ENCODE results near the gene B4GALNT2. TPM values are rescaled to one million over a fixed set of nuclear protein-coding genes. Genes with fewer than 3 reads are reported as not detected.
"Not testable (repeated sequence)": the region's sequence is repeated elsewhere in the genome, so short reads cannot be mapped to it uniquely, and the experiment has no call there.

Gene B4GALNT2
- not detected for total RNA-seq

GRCh38 chr17:49132699-49133364 lies at the start of gene B4GALNT2:
B4GALNT2 (plus strand) TSS chr17:49132769; CDS start chr17:49132793, 24 bp downstream.
- peak; percentile 9 for DNase-seq
- Mint-ChIP-seq H3K27me3 (peaks cover 68% of the 10 kb centered on the region), H3K4me3 (peak within 1 kb of the TSS; percentile 14), H3K9me3 (no peaks in the 10 kb centered on the region), H3K4me1 (peaks cover 8% of the 10 kb centered on the region), H3K27ac (no peak within 1 kb of the TSS), H3K36me3 (ENCODE audit: low read depth) (no peaks in the 10 kb centered on the region)
- CTCF ChIA-PET: no interaction called here
- POLR2A ChIA-PET: no interaction called here

GRCh38 chr17:49085046-49085445 lies 47.5 kb upstream of the B4GALNT2 start:
- H3K27me3 Mint-ChIP-seq: peaks cover 21% of the 10 kb centered on the region
- H3K4me1 Mint-ChIP-seq; DNase-seq; POLR2A ChIA-PET; H3K4me3 Mint-ChIP-seq; H3K9me3 Mint-ChIP-seq; H3K27ac Mint-ChIP-seq; H3K36me3 Mint-ChIP-seq (ENCODE audit: low read depth): not testable (repeated sequence)
- CTCF ChIA-PET: interaction anchor here (0.7 kb wide), 1 partner anchor 1420 kb away, joined by 3 read pairs; no protein-coding TSS in a partner anchor

- Mint-ChIP-seq H3K36me3 (ENCODE audit: low read depth) (no peaks in the 10 kb centered on the region), H3K4me3 (no peak overlapping the region), H3K9me3 (no peaks in the 10 kb centered on the region), H3K27ac (no peak overlapping the region), H3K4me1 (peaks cover 3% of the 10 kb centered on the region), H3K27me3 (peaks cover 21% of the 10 kb centered on the region)
- no peak for DNase-seq
- POLR2A ChIA-PET: no interaction called here
- CTCF ChIA-PET: no interaction called here
Observed at GRCh38 chr17:49085565-49086315, 46.8 kb upstream of the B4GALNT2 start.

GRCh38 chr17:49086316-49086605 lies 46.3 kb upstream of the B4GALNT2 start:
- ChIA-PET POLR2A (no interaction called here), CTCF (interaction anchor here (1.3 kb wide), 1 partner anchor 9 kb away, joined by 3 read pairs; no protein-coding TSS in a partner anchor)
- H3K9me3 Mint-ChIP-seq: no peaks in the 10 kb centered on the region
- H3K36me3 Mint-ChIP-seq (ENCODE audit: low read depth): no peaks in the 10 kb centered on the region
- H3K27me3 Mint-ChIP-seq: peaks cover 17% of the 10 kb centered on the region
- no peak overlapping the region for H3K27ac Mint-ChIP-seq
- no peak overlapping the region for H3K4me3 Mint-ChIP-seq
- DNase-seq: no peak
- peaks cover 3% of the 10 kb centered on the region for H3K4me1 Mint-ChIP-seq

- H3K27ac Mint-ChIP-seq: no peak overlapping the region
- POLR2A ChIA-PET: no interaction called here
- CTCF ChIA-PET: interaction anchor here (1.3 kb wide), 1 partner anchor 9 kb away, joined by 3 read pairs; no protein-coding TSS in a partner anchor
- H3K4me1 Mint-ChIP-seq: peaks cover 3% of the 10 kb centered on the region
- no peaks in the 10 kb centered on the region for H3K36me3 Mint-ChIP-seq (ENCODE audit: low read depth)
- H3K27me3 Mint-ChIP-seq: peaks cover 16% of the 10 kb centered on the region
- H3K4me3 Mint-ChIP-seq: no peak overlapping the region
- DNase-seq: no peak
- no peaks in the 10 kb centered on the region for H3K9me3 Mint-ChIP-seq
Observed at GRCh38 chr17:49086649-49087048, 45.9 kb upstream of the B4GALNT2 start.

GRCh38 chr17:49089094-49089493 lies 43.5 kb upstream of the B4GALNT2 start:
- Mint-ChIP-seq H3K4me1 (peaks cover 3% of the 10 kb centered on the region), H3K27ac (no peak overlapping the region), H3K9me3 (no peaks in the 10 kb centered on the region), H3K27me3 (peaks cover 8% of the 10 kb centered on the region), H3K36me3 (ENCODE audit: low read depth) (no peaks in the 10 kb centered on the region), H3K4me3 (no peak overlapping the region)
- ChIA-PET POLR2A (no interaction called here), CTCF (no interaction called here)
- no peak for DNase-seq

GRCh38 chr17:49090878-49091594 lies 41.5 kb upstream of the B4GALNT2 start:
- no peak overlapping the region for H3K4me3 Mint-ChIP-seq
- no peak for DNase-seq
- POLR2A ChIA-PET: no interaction called here
- CTCF ChIA-PET: no interaction called here
- no peaks in the 10 kb centered on the region for H3K36me3 Mint-ChIP-seq (ENCODE audit: low read depth)
- H3K4me1 Mint-ChIP-seq: peaks cover 3% of the 10 kb centered on the region
- peaks cover 8% of the 10 kb centered on the region for H3K27me3 Mint-ChIP-seq
- H3K27ac Mint-ChIP-seq: no peak overlapping the region
- no peaks in the 10 kb centered on the region for H3K9me3 Mint-ChIP-seq

GRCh38 chr17:49093131-49093530 lies 39.4 kb upstream of the B4GALNT2 start:
- Mint-ChIP-seq H3K27me3 (no peaks in the 10 kb centered on the region), H3K27ac (no peak overlapping the region), H3K9me3 (no peaks in the 10 kb centered on the region), H3K4me3 (no peak overlapping the region), H3K4me1 (no peaks in the 10 kb centered on the region), H3K36me3 (ENCODE audit: low read depth) (no peaks in the 10 kb centered on the region)
- CTCF ChIA-PET: no interaction called here
- DNase-seq: no peak
- POLR2A ChIA-PET: no interaction called here

- H3K4me3 Mint-ChIP-seq: no peak overlapping the region
- no peak for DNase-seq
- H3K27me3 Mint-ChIP-seq: peaks cover 6% of the 10 kb centered on the region
- H3K4me1 Mint-ChIP-seq: peaks cover 2% of the 10 kb centered on the region
- H3K27ac Mint-ChIP-seq: no peak overlapping the region
- no peaks in the 10 kb centered on the region for H3K36me3 Mint-ChIP-seq (ENCODE audit: low read depth)
- H3K9me3 Mint-ChIP-seq: no peaks in the 10 kb centered on the region
- POLR2A ChIA-PET: no interaction called here
- CTCF ChIA-PET: interaction anchor here (0.6 kb wide), 1 partner anchor 128 kb away, joined by 4 read pairs; no protein-coding TSS in a partner anchor
Observed at GRCh38 chr17:49100601-49101000, 32.0 kb upstream of the B4GALNT2 start.

- POLR2A ChIA-PET: no interaction called here
- H3K27ac Mint-ChIP-seq: no peak overlapping the region
- H3K9me3 Mint-ChIP-seq: no peaks in the 10 kb centered on the region
- no peak for DNase-seq
- CTCF ChIA-PET: no interaction called here
- H3K27me3 Mint-ChIP-seq: peaks cover 6% of the 10 kb centered on the region
- peaks cover 2% of the 10 kb centered on the region for H3K4me1 Mint-ChIP-seq
- no peaks in the 10 kb centered on the region for H3K36me3 Mint-ChIP-seq (ENCODE audit: low read depth)
- H3K4me3 Mint-ChIP-seq: no peak overlapping the region
Observed at GRCh38 chr17:49101054-49101534, 31.5 kb upstream of the B4GALNT2 start.

GRCh38 chr17:49103360-49103759 lies 29.2 kb upstream of the B4GALNT2 start:
- DNase-seq; H3K9me3 Mint-ChIP-seq; H3K27ac Mint-ChIP-seq; H3K36me3 Mint-ChIP-seq (ENCODE audit: low read depth); H3K4me1 Mint-ChIP-seq; H3K4me3 Mint-ChIP-seq; POLR2A ChIA-PET: not testable (repeated sequence)
- CTCF ChIA-PET: interaction anchor here (0.9 to 1.4 kb wide), 2 partner anchors 14 to 63 kb away, joined by 3 read pairs; no protein-coding TSS in a partner anchor
- peaks cover 13% of the 10 kb centered on the region for H3K27me3 Mint-ChIP-seq

- H3K36me3 Mint-ChIP-seq (ENCODE audit: low read depth): no peaks in the 10 kb centered on the region
- DNase-seq: no peak
- H3K4me1 Mint-ChIP-seq: peaks cover 2% of the 10 kb centered on the region
- H3K27me3 Mint-ChIP-seq: peaks cover 16% of the 10 kb centered on the region
- H3K27ac Mint-ChIP-seq: no peak overlapping the region
- ChIA-PET POLR2A (interaction anchor here (0.7 kb wide), 1 partner anchor 486 kb away, joined by 3 read pairs; no protein-coding TSS in a partner anchor), CTCF (interaction anchor here (0.6 to 1.4 kb wide), 2 partner anchors 64 to 147 kb away, joined by 3 read pairs; no protein-coding TSS in a partner anchor)
- no peaks in the 10 kb centered on the region for H3K9me3 Mint-ChIP-seq
- no peak overlapping the region for H3K4me3 Mint-ChIP-seq
Observed at GRCh38 chr17:49104511-49105074, 28.0 kb upstream of the B4GALNT2 start.

All from activated CD4-positive, alpha-beta T cell treated with anti-CD3 and anti-CD28 coated beads, Interleukin-2, amount 10 ng/mL, durations not matched to agents 7 days and 5 days (primary cell).